Ascending aorta (tissue), 2 donors: Measurements from ENCODE around the gene C1QTNF1. TPM values are rescaled to one million over a fixed set of nuclear protein-coding genes. Genes with fewer than 3 reads are reported as not detected.

Source experiments
- DNase-seq, 2 donors: peaks; one replicate each; pipeline ENCODE4 v3.0.0-alpha.2; 2019; ENCODE audit warnings: low spot score in 2 of 2
- H3K27ac ChIP-seq, 2 donors: fragments of 200-600 bp; sonication (generic); one replicate each; pipeline ENCODE4 v1.5.1; 2016 to 2017; ENCODE audit warnings: mild to moderate bottlenecking in 1 of 2
- H3K27me3 ChIP-seq: fragments of 200-600 bp; sonication (generic); one replicate; pipeline ENCODE4 v1.5.1; 2017
- H3K36me3 ChIP-seq, 2 donors: fragments of 200-600 bp; sonication (generic); one replicate each; pipeline ENCODE4 v1.5.1; 2016
- H3K4me1 ChIP-seq, 2 donors: fragments of 200-600 bp; sonication (generic); one replicate each; pipeline ENCODE4 v1.5.1; 2016 to 2017; ENCODE audit warnings: mild to moderate bottlenecking in 1 of 2
- H3K4me3 ChIP-seq, 2 donors: fragments of 200-600 bp; sonication (generic); one replicate each; pipeline ENCODE4 v1.5.1; 2016 to 2017; ENCODE audit warnings: mild to moderate bottlenecking in 1 of 2
- H3K9me3 ChIP-seq, 2 donors: fragments of 200-600 bp; sonication (generic); one replicate each; pipeline ENCODE4 v1.5.1; 2016
- intact Hi-C: fragments of 100-400 bp; cut with DNase I; formaldehyde crosslinking; loops from one replicate; pipeline ENCODE4 v1.15.1; 2023
- total RNA-seq: library from RNA; depleted of rRNA; stranded (reverse); fragments of >200 nt; gene quantifications from one replicate; pipeline ENCODE4 v1.1.0, GENCODE V29; 2016
- TF ChIP-seq, protein P1 (sequence below), 3 experiments: fragments of 200-600 bp in 2 of 3; fragments of 450-650 bp in 1 of 3; sonication (generic) in 2 of 3; IDR thresholded peaks; one replicate each; pipeline ENCODE4 v1.5.1; 2016 to 2019; ENCODE audit warnings: antibody characterized with exemption in 3 of 3, mild to moderate bottlenecking in 1 of 3, moderate library complexity in 1 of 3

The C1QTNF1 gene
- total RNA-seq, 1 donor from 2014 or later, result 435 TPM

DNA sequence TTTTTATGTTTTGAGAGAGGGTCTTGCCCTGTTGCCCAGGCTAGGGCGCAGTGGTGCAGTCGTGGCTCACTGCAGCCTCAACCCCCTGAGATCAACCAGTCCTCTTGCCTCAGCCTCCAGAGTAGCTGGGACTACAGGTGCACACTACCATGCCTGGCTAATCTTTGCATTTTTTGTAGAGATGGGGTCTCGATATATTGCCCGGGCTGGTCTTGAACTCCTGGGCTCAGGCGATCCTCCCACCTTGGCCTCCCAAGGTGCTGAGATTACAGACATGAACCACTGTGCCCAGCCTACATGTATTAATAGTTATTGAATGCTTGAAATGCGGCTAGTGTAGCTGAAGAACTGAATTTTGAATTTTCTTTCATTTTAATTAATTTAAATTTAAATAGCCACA lies 12.2 kb downstream of the C1QTNF1 start:
- H3K36me3 ChIP-seq, result no peaks in the 10 kb centered on the region
- H3K27ac ChIP-seq, result peak overlapping the region; percentile 65 to 66
- H3K27me3 ChIP-seq, result no peaks in the 10 kb centered on the region
- no peaks in the 10 kb centered on the region for H3K9me3 ChIP-seq
- DNase-seq, result peak in 1 of 2 donors; percentile 53
- H3K4me1 ChIP-seq, result peaks cover 9 to 34% of the 10 kb centered on the region in 2 donors
- H3K4me3 ChIP-seq, result peak overlapping the region in 1 of 2 donors; percentile 14
- TF ChIP-seq, protein P1, sequence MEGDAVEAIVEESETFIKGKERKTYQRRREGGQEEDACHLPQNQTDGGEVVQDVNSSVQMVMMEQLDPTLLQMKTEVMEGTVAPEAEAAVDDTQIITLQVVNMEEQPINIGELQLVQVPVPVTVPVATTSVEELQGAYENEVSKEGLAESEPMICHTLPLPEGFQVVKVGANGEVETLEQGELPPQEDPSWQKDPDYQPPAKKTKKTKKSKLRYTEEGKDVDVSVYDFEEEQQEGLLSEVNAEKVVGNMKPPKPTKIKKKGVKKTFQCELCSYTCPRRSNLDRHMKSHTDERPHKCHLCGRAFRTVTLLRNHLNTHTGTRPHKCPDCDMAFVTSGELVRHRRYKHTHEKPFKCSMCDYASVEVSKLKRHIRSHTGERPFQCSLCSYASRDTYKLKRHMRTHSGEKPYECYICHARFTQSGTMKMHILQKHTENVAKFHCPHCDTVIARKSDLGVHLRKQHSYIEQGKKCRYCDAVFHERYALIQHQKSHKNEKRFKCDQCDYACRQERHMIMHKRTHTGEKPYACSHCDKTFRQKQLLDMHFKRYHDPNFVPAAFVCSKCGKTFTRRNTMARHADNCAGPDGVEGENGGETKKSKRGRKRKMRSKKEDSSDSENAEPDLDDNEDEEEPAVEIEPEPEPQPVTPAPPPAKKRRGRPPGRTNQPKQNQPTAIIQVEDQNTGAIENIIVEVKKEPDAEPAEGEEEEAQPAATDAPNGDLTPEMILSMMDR (IDR thresholded peaks at IDR 0.05), result no peak
- intact Hi-C loops, result loop anchor here (2.0 kb wide), 1 partner anchor 15 kb away; no protein-coding TSS in a partner anchor

DNA sequence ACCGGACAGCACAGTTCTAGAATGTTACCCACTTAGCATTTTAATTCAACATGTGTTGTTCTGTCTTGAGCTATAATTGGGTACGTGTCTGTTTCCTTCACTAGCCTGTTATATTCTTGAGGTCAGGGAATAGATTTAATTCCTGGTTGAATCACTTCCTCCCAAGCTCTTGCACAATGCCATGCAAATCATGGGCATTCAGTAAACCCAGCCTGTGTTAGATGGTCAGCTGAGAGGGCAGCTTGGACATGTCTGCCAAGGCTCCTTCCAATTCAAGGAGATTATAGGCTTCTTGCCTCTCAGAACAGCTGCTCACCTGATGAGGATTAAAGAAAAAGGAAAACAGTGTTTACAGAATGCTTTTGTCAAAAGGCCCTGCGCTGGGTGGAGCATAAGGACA lies 12.6 kb downstream of the C1QTNF1 start:
- no peaks in the 10 kb centered on the region for H3K27me3 ChIP-seq
- no peaks in the 10 kb centered on the region for H3K9me3 ChIP-seq
- H3K4me3 ChIP-seq, result peak overlapping the region in 1 of 2 donors; percentile 14
- H3K36me3 ChIP-seq, result no peaks in the 10 kb centered on the region
- H3K27ac ChIP-seq, result peak overlapping the region; percentile 65 to 66
- intact Hi-C loops, result loop anchor here (2.0 kb wide), 1 partner anchor 16 kb away; no protein-coding TSS in a partner anchor
- TF ChIP-seq, protein P1 (IDR thresholded peaks at IDR 0.05), result no peak
- peak in 1 of 2 donors; percentile 79 for DNase-seq
- H3K4me1 ChIP-seq, result peaks cover 9 to 34% of the 10 kb centered on the region in 2 donors

DNA sequence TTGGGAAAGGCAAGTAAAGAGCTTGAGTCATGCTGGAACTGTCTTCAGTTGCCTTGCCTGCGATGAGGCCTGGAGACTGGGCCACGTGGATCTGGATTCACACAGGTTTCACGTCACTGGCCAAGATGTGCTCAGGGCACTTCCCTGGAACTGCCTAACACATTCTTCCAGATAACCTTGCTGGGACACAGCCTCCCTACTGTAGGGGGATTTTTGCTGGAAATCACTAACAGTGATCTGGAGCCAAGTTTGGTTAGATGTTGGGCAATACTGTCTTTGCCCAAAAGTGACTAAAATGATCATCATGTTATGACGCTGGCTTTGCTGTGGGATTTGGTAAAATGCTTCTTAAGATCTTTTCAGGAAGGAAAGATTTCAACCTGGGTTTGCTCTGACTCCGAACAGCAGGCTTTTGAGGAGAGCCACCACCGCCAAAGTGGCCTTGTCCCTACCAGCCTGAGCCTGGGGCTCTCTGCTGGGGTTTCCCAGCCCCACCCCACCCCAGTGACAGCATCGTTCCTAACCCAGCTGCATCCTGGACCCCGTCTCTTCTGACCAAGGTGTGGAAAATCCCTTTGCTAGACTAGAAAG lies 14.7 kb downstream of the C1QTNF1 start:
- Histone ChIP-seq H3K9me3 (no peaks in the 10 kb centered on the region), H3K36me3 (no peaks in the 10 kb centered on the region), H3K4me1 (peaks cover 8 to 34% of the 10 kb centered on the region in 2 donors), H3K27me3 (no peaks in the 10 kb centered on the region), H3K4me3 (no peak overlapping the region), H3K27ac (peak overlapping the region; percentile 15 to 57)
- TF ChIP-seq, protein P1 (IDR thresholded peaks at IDR 0.05), result no peak
- DNase-seq, result peak in 1 of 2 donors; percentile 85
- intact Hi-C loops, result no loop called here

DNA sequence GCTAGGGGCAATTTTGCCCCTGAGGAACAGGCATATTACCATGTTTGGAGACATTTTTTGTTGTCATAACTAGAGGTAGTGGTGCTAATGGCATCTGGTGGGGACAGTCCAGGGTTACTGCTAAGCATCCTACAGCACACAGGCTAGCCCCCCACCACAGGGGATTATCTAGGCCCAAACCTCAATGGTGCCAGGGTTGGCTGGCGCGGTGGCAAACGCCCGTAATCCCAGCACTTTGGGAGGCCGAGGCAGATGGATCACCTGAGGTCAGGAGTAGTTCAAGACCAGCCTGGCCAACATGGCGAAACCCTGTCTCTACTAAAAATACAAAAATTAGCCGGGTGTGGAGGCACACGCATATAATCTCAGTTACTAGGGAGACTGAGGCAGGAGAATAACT lies 15.2 kb downstream of the C1QTNF1 start:
- H3K27ac ChIP-seq, result peak overlapping the region; percentile 15 to 57
- intact Hi-C loops, result no loop called here
- H3K9me3 ChIP-seq, result no peaks in the 10 kb centered on the region
- peaks cover 5 to 29% of the 10 kb centered on the region in 2 donors for H3K4me1 ChIP-seq
- H3K27me3 ChIP-seq, result no peaks in the 10 kb centered on the region
- TF ChIP-seq, protein P1 (IDR thresholded peaks at IDR 0.05), result no peak
- peaks cover 0 to 4% of the 10 kb centered on the region in 2 donors for H3K36me3 ChIP-seq
- DNase-seq, result peak in 1 of 2 donors; percentile 31
- no peak overlapping the region for H3K4me3 ChIP-seq

DNA sequence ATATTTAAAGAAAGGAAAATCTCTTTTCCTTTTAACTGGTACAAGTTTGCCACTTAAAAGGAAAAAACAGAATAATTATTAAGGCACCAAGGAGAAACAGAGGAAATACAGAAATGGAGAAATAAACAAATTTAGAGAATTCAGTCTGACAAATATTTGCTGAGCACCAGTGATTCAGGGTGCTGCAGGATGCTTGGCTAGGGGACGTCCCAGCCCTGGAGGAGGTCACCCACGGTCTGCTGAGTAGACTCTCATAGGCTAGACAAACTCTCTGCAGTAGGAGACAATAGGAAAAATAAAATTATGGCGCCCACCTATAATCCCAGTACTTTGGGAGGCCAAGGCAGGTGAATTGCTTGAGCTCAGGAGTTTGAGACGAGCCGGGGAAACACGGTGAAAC lies 15.9 kb downstream of the C1QTNF1 start:
- H3K4me1 ChIP-seq, result peaks cover 5 to 23% of the 10 kb centered on the region in 2 donors
- H3K9me3 ChIP-seq, result no peaks in the 10 kb centered on the region
- H3K27me3 ChIP-seq, result no peaks in the 10 kb centered on the region
- intact Hi-C loops, result no loop called here
- no peak overlapping the region for H3K4me3 ChIP-seq
- TF ChIP-seq, protein P1 (IDR thresholded peaks at IDR 0.05), result no peak
- DNase-seq, result no peak
- peaks cover 4 to 11% of the 10 kb centered on the region in 2 donors for H3K36me3 ChIP-seq
- H3K27ac ChIP-seq, result no peak overlapping the region
